NCI-H1694 (cell line): ENCODE measurements around the gene NDC80.

Experiments
- DNase-seq: peaks from one replicate; lab custom pipeline; 2025; lab: John Stamatoyannopoulos, UW

Gene NDC80

GRCh38 chr18:2559249-2559648, 12.1 kb upstream of the NDC80 start:
- DNase-seq: no peak

GRCh38 chr18:2564373-2564772, 7.0 kb upstream of the NDC80 start:
- no peak for DNase-seq

- DNase-seq: no peak
Measured at GRCh38 chr18:2568129-2568528, 3.2 kb upstream of the NDC80 start.

- no peak for DNase-seq
Measured at GRCh38 chr18:2568605-2569004, 2.8 kb upstream of the NDC80 start.

GRCh38 chr18:2569338-2570207, 1.8 kb upstream of the NDC80 start:
- no peak for DNase-seq

GRCh38 chr18:2570772-2571199, 571 bp upstream of the NDC80 start:
- DNase-seq: no peak

GRCh38 chr18:2572171-2572569, 813 bp downstream of the NDC80 start:
- no peak for DNase-seq

- no peak for DNase-seq
Measured at GRCh38 chr18:2572892-2573291, 1.5 kb downstream of the NDC80 start.

- DNase-seq: no peak
Measured at GRCh38 chr18:2573408-2573807, 2.1 kb downstream of the NDC80 start.

- DNase-seq: no peak
Measured at GRCh38 chr18:2587788-2588187, 16.4 kb downstream of the NDC80 start.

- DNase-seq: no peak
Measured at GRCh38 chr18:2588666-2589344, 17.4 kb downstream of the NDC80 start.

GRCh38 chr18:2589345-2590068, 18.1 kb downstream of the NDC80 start:
- no peak for DNase-seq

GRCh38 chr18:2590303-2590702, 18.9 kb downstream of the NDC80 start:
- no peak for DNase-seq

GRCh38 chr18:2597639-2598038, 26.3 kb downstream of the NDC80 start:
- no peak for DNase-seq

GRCh38 chr18:2602844-2603243, 31.5 kb downstream of the NDC80 start:
- DNase-seq: no peak

GRCh38 chr18:2606335-2606734, 35.0 kb downstream of the NDC80 start:
- DNase-seq: no peak

- no peak for DNase-seq
Measured at GRCh38 chr18:2609604-2610003, 38.2 kb downstream of the NDC80 start.

GRCh38 chr18:2610549-2610948, 39.2 kb downstream of the NDC80 start:
- DNase-seq: no peak

- DNase-seq: no peak
Measured at GRCh38 chr18:2612996-2613395, 41.6 kb downstream of the NDC80 start.

- DNase-seq: no peak
Measured at GRCh38 chr18:2617401-2617998, 46.1 kb downstream of the NDC80 start.

- no peak for DNase-seq
Measured at GRCh38 chr18:2618009-2618408, 46.7 kb downstream of the NDC80 start.

GRCh38 chr18:2625217-2625616, 53.9 kb downstream of the NDC80 start:
- no peak for DNase-seq
